ENCODE data around the gene RHOT1. TPM values are rescaled to one million over a fixed set of nuclear protein-coding genes. Genes with fewer than 3 reads are reported as not detected.

Gene RHOT1
- total and polyA plus RNA-seq, 2 donors (not counting 3 experiments of a cell fraction or from before 2014, with no cell fraction given): 23.5 to 28.8 TPM

DNA sequence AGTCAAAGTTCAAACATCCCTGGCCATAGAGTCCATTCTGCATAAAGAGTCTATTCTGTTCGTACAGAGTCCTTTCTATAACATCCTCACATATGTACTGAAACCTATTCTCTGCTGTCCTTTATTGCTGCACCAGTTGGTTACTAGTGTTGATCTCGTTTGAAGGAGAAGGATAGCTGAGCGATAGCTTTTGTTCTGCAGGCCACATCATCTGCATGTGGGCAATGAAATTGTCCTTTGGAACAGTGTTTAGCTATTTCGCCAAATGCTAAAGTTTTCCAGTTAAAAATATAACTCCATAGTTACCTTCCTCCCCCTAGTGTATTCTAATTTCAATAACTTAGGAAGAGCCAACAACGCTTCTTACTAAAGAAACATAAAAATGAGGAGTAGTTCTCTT is 6.0 kb downstream of the RHOT1 start:
- no TSS peak for BruUV-seq (replicated peaks)
- intact Hi-C loops (cut with micrococcal nuclease): no loop called here
- dilution Hi-C loops (cut with MboI; ENCODE audit: extremely low pct_ligation_motif_present, low sequenced_read_pairs): no loop called here
- DNase-seq (ENCODE audit: low read depth, low spot score) (no peak), FAIRE-seq (no peak)
- H3K27me3 ChIP-seq (ENCODE audit: control insufficient read depth in 2 of 2, insufficient read depth in 2 of 2, low read length in 2 of 2): no peaks in the 10 kb centered on the region
- H3K79me2 ChIP-seq (ENCODE audit: control insufficient read depth, insufficient read depth, low read length): peaks cover 41% of the 10 kb centered on the region
- H3K9ac ChIP-seq (replicated peaks; ENCODE audit: extremely low read depth, insufficient read depth, low read length): no peak overlapping the region
- H3K4me2 ChIP-seq (ENCODE audit: insufficient read depth, low read length): no peak overlapping the region
- no peaks in the 10 kb centered on the region for H3K36me3 ChIP-seq (ENCODE audit: control insufficient read depth in 2 of 2, extremely low read depth in 1 of 2, insufficient read depth in 2 of 2, low read length in 2 of 2)
- H3K27ac ChIP-seq (ENCODE audit: insufficient read depth, low read depth, low read length): no peak overlapping the region
- ChIA-PET POLR2A (no interaction called here), CTCF (interaction anchor here (2.3 kb wide), 1 partner anchor 10 kb away, joined by 8 read pairs; no protein-coding TSS in a partner anchor)
- no peaks in the 10 kb centered on the region for H4K20me1 ChIP-seq (replicated peaks; ENCODE audit: control insufficient read depth, extremely low read depth, insufficient read depth, low read length)
- no peak overlapping the region for H3K4me3 ChIP-seq (replicated peaks in 1 of 3; ENCODE audit: insufficient read depth in 1 of 3, low read depth in 1 of 3, low read length in 3 of 3)
- no peaks in the 10 kb centered on the region for H3K9me3 ChIP-seq (replicated peaks; ENCODE audit: control insufficient read depth, insufficient read depth, low read length)
- peaks cover 4% of the 10 kb centered on the region for H3K4me1 ChIP-seq (ENCODE audit: control insufficient read depth, extremely low read depth, insufficient read depth, low read length)
- TF ChIP-seq POLR2A (IDR thresholded peaks at IDR 0.05; ENCODE audit: low read depth, low read length) (no peak), FOS (IDR thresholded peaks at IDR 0.05; ENCODE audit: borderline replicate concordance, insufficient read depth, low read length) (no peak), EZH2 (IDR thresholded peaks at IDR 0.05; ENCODE audit: borderline replicate concordance, low read depth, low read length, severe bottlenecking) (no peak), MYC (IDR thresholded peaks at IDR 0.05; ENCODE audit: low read depth, low read length) (no peak), GATA2 (IDR thresholded peaks at IDR 0.05; ENCODE audit: insufficient read depth, insufficient read length, low read depth, low read length) (no peak), POLR2AphosphoS5 (IDR thresholded peaks at IDR 0.05; ENCODE audit: insufficient read depth, low read depth, low read length) (no peak), JUN (IDR thresholded peaks at IDR 0.05; ENCODE audit: borderline replicate concordance, insufficient read depth, insufficient read length, low read depth) (no peak)
- TF ChIP-seq, protein P1, sequence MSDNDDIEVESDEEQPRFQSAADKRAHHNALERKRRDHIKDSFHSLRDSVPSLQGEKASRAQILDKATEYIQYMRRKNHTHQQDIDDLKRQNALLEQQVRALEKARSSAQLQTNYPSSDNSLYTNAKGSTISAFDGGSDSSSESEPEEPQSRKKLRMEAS (IDR thresholded peaks at IDR 0.05; ENCODE audit: insufficient read depth, insufficient read length): no peak
- TF ChIP-seq, protein P2, sequence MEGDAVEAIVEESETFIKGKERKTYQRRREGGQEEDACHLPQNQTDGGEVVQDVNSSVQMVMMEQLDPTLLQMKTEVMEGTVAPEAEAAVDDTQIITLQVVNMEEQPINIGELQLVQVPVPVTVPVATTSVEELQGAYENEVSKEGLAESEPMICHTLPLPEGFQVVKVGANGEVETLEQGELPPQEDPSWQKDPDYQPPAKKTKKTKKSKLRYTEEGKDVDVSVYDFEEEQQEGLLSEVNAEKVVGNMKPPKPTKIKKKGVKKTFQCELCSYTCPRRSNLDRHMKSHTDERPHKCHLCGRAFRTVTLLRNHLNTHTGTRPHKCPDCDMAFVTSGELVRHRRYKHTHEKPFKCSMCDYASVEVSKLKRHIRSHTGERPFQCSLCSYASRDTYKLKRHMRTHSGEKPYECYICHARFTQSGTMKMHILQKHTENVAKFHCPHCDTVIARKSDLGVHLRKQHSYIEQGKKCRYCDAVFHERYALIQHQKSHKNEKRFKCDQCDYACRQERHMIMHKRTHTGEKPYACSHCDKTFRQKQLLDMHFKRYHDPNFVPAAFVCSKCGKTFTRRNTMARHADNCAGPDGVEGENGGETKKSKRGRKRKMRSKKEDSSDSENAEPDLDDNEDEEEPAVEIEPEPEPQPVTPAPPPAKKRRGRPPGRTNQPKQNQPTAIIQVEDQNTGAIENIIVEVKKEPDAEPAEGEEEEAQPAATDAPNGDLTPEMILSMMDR (IDR thresholded peaks at IDR 0.05; ENCODE audit: extremely low read depth in 1 of 2, insufficient read depth in 1 of 2, low read depth in 1 of 2, low read length in 2 of 2): no peak
- no peak overlapping the region for H2AFZ ChIP-seq (ENCODE audit: low read depth, low read length)
- H3K9me1 ChIP-seq (replicated peaks; ENCODE audit: control insufficient read depth, extremely low read depth, insufficient read depth, low read length): no peaks in the 10 kb centered on the region

Measured in endothelial cell of umbilical vein (primary cell).